ENCODE measurements around the gene LRRC59. TPM values are rescaled to one million over a fixed set of nuclear protein-coding genes. Genes with fewer than 3 reads are reported as not detected.

The LRRC59 gene
- total RNA-seq, 1 experiment from 2014 or later: 108 TPM

DNA sequence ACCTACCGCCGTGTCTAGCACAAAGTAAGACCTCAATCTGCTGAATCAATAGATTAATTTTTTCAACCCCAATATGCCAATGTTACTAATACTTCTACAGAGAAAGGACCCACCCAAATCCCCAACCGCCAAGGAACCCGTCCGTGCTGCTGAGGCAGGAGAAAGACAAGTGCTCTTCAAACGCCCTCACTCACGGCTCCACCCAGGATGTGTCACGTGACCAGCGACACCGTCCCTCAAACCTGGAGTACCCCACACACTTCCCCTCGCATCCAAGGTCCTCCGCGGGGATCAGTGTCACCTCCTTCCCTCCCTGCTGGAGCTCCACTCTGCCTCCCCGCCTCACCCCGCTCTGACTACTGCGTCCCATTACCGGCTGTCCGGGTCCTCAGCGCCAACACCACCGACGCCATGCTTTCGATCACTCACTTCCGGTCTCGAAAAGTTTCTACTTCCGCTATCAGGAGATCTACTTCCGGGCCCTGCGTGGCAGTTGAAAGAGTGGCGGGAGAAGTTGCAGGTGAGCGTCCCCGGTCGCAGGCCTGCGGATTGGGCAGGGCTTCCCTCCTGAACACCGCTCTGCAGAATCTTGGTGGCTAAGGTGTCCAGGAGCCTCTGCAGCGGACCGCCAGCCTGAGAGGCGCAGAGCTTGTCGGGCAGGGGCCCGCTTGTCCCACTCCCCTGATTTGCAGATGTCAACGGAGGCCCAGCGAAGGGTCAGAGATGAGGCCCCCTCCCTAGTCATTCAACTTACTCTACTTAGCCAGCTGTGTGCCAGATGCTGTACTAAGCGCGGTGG, 24.4 kb downstream of the LRRC59 start, which contains the start of the genes EME1 and MRPL27 (continued):
- TF ChIP-seq, protein P1, sequence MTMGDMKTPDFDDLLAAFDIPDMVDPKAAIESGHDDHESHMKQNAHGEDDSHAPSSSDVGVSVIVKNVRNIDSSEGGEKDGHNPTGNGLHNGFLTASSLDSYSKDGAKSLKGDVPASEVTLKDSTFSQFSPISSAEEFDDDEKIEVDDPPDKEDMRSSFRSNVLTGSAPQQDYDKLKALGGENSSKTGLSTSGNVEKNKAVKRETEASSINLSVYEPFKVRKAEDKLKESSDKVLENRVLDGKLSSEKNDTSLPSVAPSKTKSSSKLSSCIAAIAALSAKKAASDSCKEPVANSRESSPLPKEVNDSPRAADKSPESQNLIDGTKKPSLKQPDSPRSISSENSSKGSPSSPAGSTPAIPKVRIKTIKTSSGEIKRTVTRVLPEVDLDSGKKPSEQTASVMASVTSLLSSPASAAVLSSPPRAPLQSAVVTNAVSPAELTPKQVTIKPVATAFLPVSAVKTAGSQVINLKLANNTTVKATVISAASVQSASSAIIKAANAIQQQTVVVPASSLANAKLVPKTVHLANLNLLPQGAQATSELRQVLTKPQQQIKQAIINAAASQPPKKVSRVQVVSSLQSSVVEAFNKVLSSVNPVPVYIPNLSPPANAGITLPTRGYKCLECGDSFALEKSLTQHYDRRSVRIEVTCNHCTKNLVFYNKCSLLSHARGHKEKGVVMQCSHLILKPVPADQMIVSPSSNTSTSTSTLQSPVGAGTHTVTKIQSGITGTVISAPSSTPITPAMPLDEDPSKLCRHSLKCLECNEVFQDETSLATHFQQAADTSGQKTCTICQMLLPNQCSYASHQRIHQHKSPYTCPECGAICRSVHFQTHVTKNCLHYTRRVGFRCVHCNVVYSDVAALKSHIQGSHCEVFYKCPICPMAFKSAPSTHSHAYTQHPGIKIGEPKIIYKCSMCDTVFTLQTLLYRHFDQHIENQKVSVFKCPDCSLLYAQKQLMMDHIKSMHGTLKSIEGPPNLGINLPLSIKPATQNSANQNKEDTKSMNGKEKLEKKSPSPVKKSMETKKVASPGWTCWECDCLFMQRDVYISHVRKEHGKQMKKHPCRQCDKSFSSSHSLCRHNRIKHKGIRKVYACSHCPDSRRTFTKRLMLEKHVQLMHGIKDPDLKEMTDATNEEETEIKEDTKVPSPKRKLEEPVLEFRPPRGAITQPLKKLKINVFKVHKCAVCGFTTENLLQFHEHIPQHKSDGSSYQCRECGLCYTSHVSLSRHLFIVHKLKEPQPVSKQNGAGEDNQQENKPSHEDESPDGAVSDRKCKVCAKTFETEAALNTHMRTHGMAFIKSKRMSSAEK (CRISPR knock-in tag; IDR thresholded peaks at IDR 0.05; ENCODE audit: borderline replicate concordance): no peak
- TF ChIP-seq ETV6 (CRISPR knock-in tag; IDR thresholded peaks at IDR 0.05): peak; percentile 97
- no peak for TF ChIP-seq JUN (CRISPR knock-in tag; IDR thresholded peaks at IDR 0.05)
- TF ChIP-seq SMAD4 (CRISPR knock-in tag; IDR thresholded peaks at IDR 0.05): no peak
- no peak for TF ChIP-seq ZNF423 (CRISPR knock-in tag; IDR thresholded peaks at IDR 0.05)
- no peak for TF ChIP-seq ZNF396 (CRISPR knock-in tag; IDR thresholded peaks at IDR 0.05; ENCODE audit: borderline replicate concordance)
- TF ChIP-seq, protein P2, sequence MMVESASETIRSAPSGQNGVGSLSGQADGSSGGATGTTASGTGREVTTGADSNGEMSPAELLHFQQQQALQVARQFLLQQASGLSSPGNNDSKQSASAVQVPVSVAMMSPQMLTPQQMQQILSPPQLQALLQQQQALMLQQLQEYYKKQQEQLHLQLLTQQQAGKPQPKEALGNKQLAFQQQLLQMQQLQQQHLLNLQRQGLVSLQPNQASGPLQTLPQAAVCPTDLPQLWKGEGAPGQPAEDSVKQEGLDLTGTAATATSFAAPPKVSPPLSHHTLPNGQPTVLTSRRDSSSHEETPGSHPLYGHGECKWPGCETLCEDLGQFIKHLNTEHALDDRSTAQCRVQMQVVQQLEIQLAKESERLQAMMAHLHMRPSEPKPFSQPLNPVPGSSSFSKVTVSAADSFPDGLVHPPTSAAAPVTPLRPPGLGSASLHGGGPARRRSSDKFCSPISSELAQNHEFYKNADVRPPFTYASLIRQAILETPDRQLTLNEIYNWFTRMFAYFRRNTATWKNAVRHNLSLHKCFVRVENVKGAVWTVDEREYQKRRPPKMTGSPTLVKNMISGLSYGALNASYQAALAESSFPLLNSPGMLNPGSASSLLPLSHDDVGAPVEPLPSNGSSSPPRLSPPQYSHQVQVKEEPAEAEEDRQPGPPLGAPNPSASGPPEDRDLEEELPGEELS (CRISPR knock-in tag; IDR thresholded peaks at IDR 0.05): peak; percentile 43; the same call in 1 of the 2 replicates
- no peak for TF ChIP-seq NR3C1 (CRISPR knock-in tag; conservative IDR thresholded peaks at IDR 0.05; ENCODE audit: low read depth)
- no peak for TF ChIP-seq NFATC4 (CRISPR knock-in tag; IDR thresholded peaks at IDR 0.05)
- TF ChIP-seq, protein P3, sequence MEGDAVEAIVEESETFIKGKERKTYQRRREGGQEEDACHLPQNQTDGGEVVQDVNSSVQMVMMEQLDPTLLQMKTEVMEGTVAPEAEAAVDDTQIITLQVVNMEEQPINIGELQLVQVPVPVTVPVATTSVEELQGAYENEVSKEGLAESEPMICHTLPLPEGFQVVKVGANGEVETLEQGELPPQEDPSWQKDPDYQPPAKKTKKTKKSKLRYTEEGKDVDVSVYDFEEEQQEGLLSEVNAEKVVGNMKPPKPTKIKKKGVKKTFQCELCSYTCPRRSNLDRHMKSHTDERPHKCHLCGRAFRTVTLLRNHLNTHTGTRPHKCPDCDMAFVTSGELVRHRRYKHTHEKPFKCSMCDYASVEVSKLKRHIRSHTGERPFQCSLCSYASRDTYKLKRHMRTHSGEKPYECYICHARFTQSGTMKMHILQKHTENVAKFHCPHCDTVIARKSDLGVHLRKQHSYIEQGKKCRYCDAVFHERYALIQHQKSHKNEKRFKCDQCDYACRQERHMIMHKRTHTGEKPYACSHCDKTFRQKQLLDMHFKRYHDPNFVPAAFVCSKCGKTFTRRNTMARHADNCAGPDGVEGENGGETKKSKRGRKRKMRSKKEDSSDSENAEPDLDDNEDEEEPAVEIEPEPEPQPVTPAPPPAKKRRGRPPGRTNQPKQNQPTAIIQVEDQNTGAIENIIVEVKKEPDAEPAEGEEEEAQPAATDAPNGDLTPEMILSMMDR (IDR thresholded peaks at IDR 0.05): no peak
- TF ChIP-seq, protein P4, sequence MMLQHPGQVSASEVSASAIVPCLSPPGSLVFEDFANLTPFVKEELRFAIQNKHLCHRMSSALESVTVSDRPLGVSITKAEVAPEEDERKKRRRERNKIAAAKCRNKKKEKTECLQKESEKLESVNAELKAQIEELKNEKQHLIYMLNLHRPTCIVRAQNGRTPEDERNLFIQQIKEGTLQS (CRISPR knock-in tag; conservative IDR thresholded peaks at IDR 0.05): no peak
- no peak for TF ChIP-seq CBFB (CRISPR knock-in tag; IDR thresholded peaks at IDR 0.05; ENCODE audit: low read depth)
- TF ChIP-seq, protein P5, sequence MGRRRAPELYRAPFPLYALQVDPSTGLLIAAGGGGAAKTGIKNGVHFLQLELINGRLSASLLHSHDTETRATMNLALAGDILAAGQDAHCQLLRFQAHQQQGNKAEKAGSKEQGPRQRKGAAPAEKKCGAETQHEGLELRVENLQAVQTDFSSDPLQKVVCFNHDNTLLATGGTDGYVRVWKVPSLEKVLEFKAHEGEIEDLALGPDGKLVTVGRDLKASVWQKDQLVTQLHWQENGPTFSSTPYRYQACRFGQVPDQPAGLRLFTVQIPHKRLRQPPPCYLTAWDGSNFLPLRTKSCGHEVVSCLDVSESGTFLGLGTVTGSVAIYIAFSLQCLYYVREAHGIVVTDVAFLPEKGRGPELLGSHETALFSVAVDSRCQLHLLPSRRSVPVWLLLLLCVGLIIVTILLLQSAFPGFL (CRISPR knock-in tag; IDR thresholded peaks at IDR 0.05; ENCODE audit: borderline replicate concordance): peak; percentile 83; the same call in 1 of the 2 replicates

DNA sequence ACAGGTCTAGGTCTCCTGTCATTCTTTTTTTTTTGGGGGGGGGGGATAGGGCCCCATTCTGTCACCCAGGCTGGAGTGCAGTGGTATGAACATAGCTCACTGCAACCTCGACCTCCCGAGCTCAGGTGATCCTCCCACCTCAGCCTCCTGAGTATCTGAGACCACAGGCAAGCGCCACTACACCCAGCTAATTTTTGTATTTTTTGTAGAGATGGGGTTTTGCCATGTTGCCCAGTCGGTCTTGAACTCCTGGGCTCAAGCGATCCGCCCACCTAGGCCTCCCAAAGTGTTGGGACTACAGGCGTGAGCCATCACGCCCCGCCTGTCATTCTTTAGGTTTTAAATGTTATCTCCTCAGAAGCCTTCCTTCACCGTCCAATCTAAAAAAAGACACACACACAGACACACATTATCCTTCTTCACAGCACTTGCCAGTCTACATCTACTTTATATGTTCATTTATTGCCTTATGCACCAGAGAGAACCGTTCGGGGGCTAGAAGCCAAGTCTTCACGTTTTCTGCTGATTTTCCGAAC, 25.0 kb downstream of the LRRC59 start:
- H3K36me3 Mint-ChIP-seq: peaks cover 52% of the 10 kb centered on the region
- POLR2A ChIA-PET: interaction anchor here (0.5 kb wide), 1 partner anchor 249 kb away, joined by 3 read pairs; no protein-coding TSS in a partner anchor
- no peak for TF ChIP-seq TEAD1 (CRISPR knock-in tag; IDR thresholded peaks at IDR 0.05)
- TF ChIP-seq, protein P6, sequence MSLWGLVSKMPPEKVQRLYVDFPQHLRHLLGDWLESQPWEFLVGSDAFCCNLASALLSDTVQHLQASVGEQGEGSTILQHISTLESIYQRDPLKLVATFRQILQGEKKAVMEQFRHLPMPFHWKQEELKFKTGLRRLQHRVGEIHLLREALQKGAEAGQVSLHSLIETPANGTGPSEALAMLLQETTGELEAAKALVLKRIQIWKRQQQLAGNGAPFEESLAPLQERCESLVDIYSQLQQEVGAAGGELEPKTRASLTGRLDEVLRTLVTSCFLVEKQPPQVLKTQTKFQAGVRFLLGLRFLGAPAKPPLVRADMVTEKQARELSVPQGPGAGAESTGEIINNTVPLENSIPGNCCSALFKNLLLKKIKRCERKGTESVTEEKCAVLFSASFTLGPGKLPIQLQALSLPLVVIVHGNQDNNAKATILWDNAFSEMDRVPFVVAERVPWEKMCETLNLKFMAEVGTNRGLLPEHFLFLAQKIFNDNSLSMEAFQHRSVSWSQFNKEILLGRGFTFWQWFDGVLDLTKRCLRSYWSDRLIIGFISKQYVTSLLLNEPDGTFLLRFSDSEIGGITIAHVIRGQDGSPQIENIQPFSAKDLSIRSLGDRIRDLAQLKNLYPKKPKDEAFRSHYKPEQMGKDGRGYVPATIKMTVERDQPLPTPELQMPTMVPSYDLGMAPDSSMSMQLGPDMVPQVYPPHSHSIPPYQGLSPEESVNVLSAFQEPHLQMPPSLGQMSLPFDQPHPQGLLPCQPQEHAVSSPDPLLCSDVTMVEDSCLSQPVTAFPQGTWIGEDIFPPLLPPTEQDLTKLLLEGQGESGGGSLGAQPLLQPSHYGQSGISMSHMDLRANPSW (CRISPR knock-in tag; conservative IDR thresholded peaks at IDR 0.05; ENCODE audit: low read depth): no peak
- TF ChIP-seq ETV6 (CRISPR knock-in tag; IDR thresholded peaks at IDR 0.05): no peak
- TF ChIP-seq ZNF138 (CRISPR knock-in tag; conservative IDR thresholded peaks at IDR 0.05): no peak
- TF ChIP-seq, protein P7, sequence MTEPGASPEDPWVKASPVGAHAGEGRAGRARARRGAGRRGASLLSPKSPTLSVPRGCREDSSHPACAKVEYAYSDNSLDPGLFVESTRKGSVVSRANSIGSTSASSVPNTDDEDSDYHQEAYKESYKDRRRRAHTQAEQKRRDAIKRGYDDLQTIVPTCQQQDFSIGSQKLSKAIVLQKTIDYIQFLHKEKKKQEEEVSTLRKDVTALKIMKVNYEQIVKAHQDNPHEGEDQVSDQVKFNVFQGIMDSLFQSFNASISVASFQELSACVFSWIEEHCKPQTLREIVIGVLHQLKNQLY (CRISPR knock-in tag; IDR thresholded peaks at IDR 0.05): no peak
- TF ChIP-seq ZNF232 (CRISPR knock-in tag; IDR thresholded peaks at IDR 0.05): no peak
- TF ChIP-seq, protein P8, sequence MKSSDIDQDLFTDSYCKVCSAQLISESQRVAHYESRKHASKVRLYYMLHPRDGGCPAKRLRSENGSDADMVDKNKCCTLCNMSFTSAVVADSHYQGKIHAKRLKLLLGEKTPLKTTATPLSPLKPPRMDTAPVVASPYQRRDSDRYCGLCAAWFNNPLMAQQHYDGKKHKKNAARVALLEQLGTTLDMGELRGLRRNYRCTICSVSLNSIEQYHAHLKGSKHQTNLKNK (CRISPR knock-in tag; IDR thresholded peaks at IDR 0.05): no peak
- no peak for TF ChIP-seq SMAD3 (CRISPR knock-in tag; IDR thresholded peaks at IDR 0.05; ENCODE audit: borderline replicate concordance)
- TF ChIP-seq CREB1 (CRISPR knock-in tag; IDR thresholded peaks at IDR 0.05): no peak

More for the DNA sequence above, 25.0 kb downstream of the LRRC59 start:
- Mint-ChIP-seq H3K4me3 (peak overlapping the region; percentile 99), H3K27me3 (ENCODE audit: low read depth) (no peaks in the 10 kb centered on the region), H3K27ac (peak overlapping the region; percentile 99), H3K4me1 (peaks cover 22% of the 10 kb centered on the region), H3K9me3 (no peaks in the 10 kb centered on the region)
- CTCF ChIA-PET: interaction anchor here (0.7 to 3.4 kb wide), 5 partner anchors 11 to 426 kb away, joined by 3 to 16 read pairs (median 5); partner anchors contain the start of gene LRRC59
- ATAC-seq: no peak
- DNase-seq (ENCODE audit: low spot score): no peak
